IMR-90 (cell line): Measurements from ENCODE around the gene VDR. TPM values are rescaled to one million over a fixed set of nuclear protein-coding genes. Genes with fewer than 3 reads are reported as not detected.

Experiments
- ATAC-seq: fragments of 200-7000 bp; cut with Tn5 transposase; 2 replicates; pipeline ENCODE4 v1.9.1; 2020; ENCODE audit warnings: low read depth, mild to moderate bottlenecking, moderate library complexity
- BruUV-seq: library from RNA; stranded (reverse); fragments of 400-500 nt; replicated peaks from 2 replicates; lab custom pipeline; 2021; lab: Mats Ljungman, UMichigan
- CTCF ChIA-PET: fragments of 300-600 bp; formaldehyde crosslinking; extraction: SDS; loops from one replicate; lab custom pipeline; 2021; ENCODE audit warnings: antibody characterized with exemption; lab: Yijun Ruan, JAX
- POLR2A ChIA-PET: fragments of 300-600 bp; sonication (Branson Sonifier 250); formaldehyde crosslinking; loops from one replicate; lab custom pipeline; 2022; ENCODE audit warnings: antibody characterized with exemption; ENCODE audit not compliant: unreplicated experiment; lab: Charles Lee
- DNase-seq: peaks from one replicate; pipeline ENCODE4 v3.0.0; 2013
- H2AFZ ChIP-seq: replicated peaks from 2 replicates; pipeline ENCODE3; 2013; ENCODE audit warnings: low read length, mild to moderate bottlenecking; ENCODE audit not compliant: poor library complexity
- H2AK5ac ChIP-seq: 2 replicates; pipeline ENCODE4 v1.6.1; 2013; ENCODE audit warnings: low read depth, low read length, inconsistent platforms
- H2AK9ac ChIP-seq: replicated peaks from 2 replicates; pipeline ENCODE3; 2013; ENCODE audit warnings: mild to moderate bottlenecking, low read depth, low read length, moderate library complexity; ENCODE audit not compliant: poor library complexity
- H2BK120ac ChIP-seq: 2 replicates; pipeline ENCODE4 v1.6.1; 2013; ENCODE audit warnings: low read depth, low read length, inconsistent platforms
- H2BK15ac ChIP-seq: 3 replicates; pipeline ENCODE4 v1.6.1; 2013; ENCODE audit warnings: low read depth, low read length, inconsistent platforms
- H2BK20ac ChIP-seq: 2 replicates; pipeline ENCODE4 v1.6.1; 2013; ENCODE audit warnings: low read depth, mild to moderate bottlenecking, inconsistent platforms, low read length, moderate library complexity
- H2BK5ac ChIP-seq: 2 replicates; pipeline ENCODE4 v1.6.1; 2013; ENCODE audit warnings: mild to moderate bottlenecking, low read depth, low read length, inconsistent platforms; ENCODE audit not compliant: poor library complexity, severe bottlenecking
- H3K14ac ChIP-seq: replicated peaks from 2 replicates; pipeline ENCODE4 v1.6.1; 2013; ENCODE audit warnings: low read depth, low read length, inconsistent platforms
- H3K18ac ChIP-seq: 2 replicates; pipeline ENCODE4 v1.6.1; 2013; ENCODE audit warnings: low read depth, low read length, control low read depth
- H3K23ac ChIP-seq: 2 replicates; pipeline ENCODE4 v1.6.1; 2013; ENCODE audit warnings: low read depth, low read length, inconsistent platforms
- H3K27ac ChIP-seq: 2 replicates; pipeline ENCODE4 v1.5.1; 2013; ENCODE audit warnings: mild to moderate bottlenecking, control low read depth, low read length; ENCODE audit not compliant: insufficient read depth
- H3K27me3 ChIP-seq: 2 replicates; pipeline ENCODE4 v1.6.1; 2013; ENCODE audit warnings: low read length; ENCODE audit not compliant: control insufficient read depth, insufficient read depth
- H3K36me3 ChIP-seq: 2 replicates; pipeline ENCODE4 v1.6.1; 2013; ENCODE audit warnings: low read length, mixed read lengths; ENCODE audit not compliant: control insufficient read depth, insufficient read depth
- H3K4ac ChIP-seq: 2 replicates; pipeline ENCODE4 v1.6.1; 2013; ENCODE audit warnings: low read depth, low read length, inconsistent platforms
- H3K4me1 ChIP-seq: 2 replicates; pipeline ENCODE4 v1.6.1; 2013; ENCODE audit warnings: low read length, mixed read lengths; ENCODE audit not compliant: control insufficient read depth, insufficient read depth
- H3K4me2 ChIP-seq: 2 replicates; pipeline ENCODE4 v1.6.1; 2013; ENCODE audit warnings: low read depth, mild to moderate bottlenecking, control low read depth, low read length, moderate library complexity
- H3K4me3 ChIP-seq: 2 replicates; pipeline ENCODE4 v1.5.1; 2013; ENCODE audit warnings: low read depth, mild to moderate bottlenecking, control low read depth, low read length, moderate library complexity; ENCODE audit not compliant: insufficient read depth
- H3K56ac ChIP-seq: 2 replicates; pipeline ENCODE4 v1.6.1; 2013; ENCODE audit warnings: low read length, inconsistent platforms; ENCODE audit not compliant: insufficient read depth; ENCODE audit errors: extremely low read depth
- H3K79me1 ChIP-seq, 2 experiments: 2 replicates each; pipeline ENCODE4 v1.6.1; 2013; ENCODE audit warnings: low read length in 2 of 2, inconsistent platforms in 1 of 2, low read depth in 1 of 2
- H3K9ac ChIP-seq: 2 replicates; pipeline ENCODE4 v1.6.1; 2013; ENCODE audit warnings: low read depth, low read length, control low read depth
- H3K9me1 ChIP-seq: 2 replicates; pipeline ENCODE4 v1.6.1; 2013; ENCODE audit warnings: low read length, inconsistent platforms; ENCODE audit not compliant: insufficient read depth
- H3K9me3 ChIP-seq: 2 replicates; pipeline ENCODE4 v1.6.1; 2013; ENCODE audit warnings: low read length; ENCODE audit not compliant: control insufficient read depth, insufficient read depth
- H4K20me1 ChIP-seq: 2 replicates; pipeline ENCODE4 v1.6.1; 2013; ENCODE audit warnings: low read length, inconsistent platforms; ENCODE audit not compliant: insufficient read depth
- H4K5ac ChIP-seq: 2 replicates; pipeline ENCODE4 v1.6.1; 2013; ENCODE audit warnings: mild to moderate bottlenecking, low read depth, low read length, control low read depth
- H4K8ac ChIP-seq, 2 experiments: 2 replicates each; pipeline ENCODE4 v1.6.1; 2013; ENCODE audit warnings: low read depth in 2 of 2, low read length in 2 of 2, control low read depth in 1 of 2, inconsistent platforms in 1 of 2
- H4K91ac ChIP-seq: 2 replicates; pipeline ENCODE4 v1.6.1; 2013; ENCODE audit warnings: low read depth, low read length, inconsistent platforms; ENCODE audit not compliant: insufficient read depth
- MAZ ChIP-seq: IDR thresholded peaks from 2 replicates; pipeline ENCODE4 v1.6.1; 2012; ENCODE audit warnings: low read depth, mild to moderate bottlenecking, low read length, improper control_type of control experiment, moderate library complexity, borderline replicate concordance
- RAD21 ChIP-seq: IDR thresholded peaks from 2 replicates; pipeline ENCODE4 v1.6.1; 2012; ENCODE audit warnings: low read length, improper control_type of control experiment
- RFX5 ChIP-seq: IDR thresholded peaks from 2 replicates; pipeline ENCODE4 v1.8.0; 2012; ENCODE audit warnings: low read depth, mild to moderate bottlenecking, low read length, moderate library complexity
- WGBS, 2 experiments: methylation state at CpG; one replicate each; pipeline versions ENCODE4 v1.1.5 to v1.1.7; 2013; ENCODE audit warnings: missing lambda C conversion rate in 2 of 2; ENCODE audit not compliant: insufficient read length in 1 of 2; ENCODE audit errors: extremely low coverage in 2 of 2; 5-methylcytosine and 5-hydroxymethylcytosine counted together
- dilution Hi-C: fragments of 300-500 bp; cut with HindIII; formaldehyde crosslinking; loops from one replicate; pipeline ENCODE4 v1.14.3; 2018; ENCODE audit warnings: low sequenced_read_pairs; ENCODE audit not compliant: unreplicated experiment
- in situ Hi-C: fragments of 300-500 bp; cut with MboI; formaldehyde crosslinking; loops from 3 replicates; pipeline ENCODE4 v1.14.3; 2019; ENCODE audit warnings: low sequenced_read_pairs, inconsistent platforms, mixed read lengths
- intact Hi-C: fragments of 100-400 bp; cut with micrococcal nuclease; formaldehyde crosslinking; loops from 2 replicates; pipeline ENCODE4 v1.10.0; 2022
- polyA plus RNA-seq, 3 experiments: library from polyadenylated mRNA; depleted of rRNA; stranded (reverse); fragments of >200 nt; gene quantifications; 2 replicates each; pipeline ENCODE4 v1.2.3, GENCODE V29; 2012; ENCODE audit warnings: low replicate concordance in 1 of 3
- total RNA-seq: library from RNA; depleted of rRNA; stranded (reverse); fragments of >200 nt; gene quantifications from 2 replicates; pipeline ENCODE4 v1.2.3, GENCODE V29; 2012

Gene VDR
- total and polyA plus RNA-seq, 2 of the 4 experiments (the other 2 are of a cell fraction): 5.4 to 8.5 TPM

DNA sequence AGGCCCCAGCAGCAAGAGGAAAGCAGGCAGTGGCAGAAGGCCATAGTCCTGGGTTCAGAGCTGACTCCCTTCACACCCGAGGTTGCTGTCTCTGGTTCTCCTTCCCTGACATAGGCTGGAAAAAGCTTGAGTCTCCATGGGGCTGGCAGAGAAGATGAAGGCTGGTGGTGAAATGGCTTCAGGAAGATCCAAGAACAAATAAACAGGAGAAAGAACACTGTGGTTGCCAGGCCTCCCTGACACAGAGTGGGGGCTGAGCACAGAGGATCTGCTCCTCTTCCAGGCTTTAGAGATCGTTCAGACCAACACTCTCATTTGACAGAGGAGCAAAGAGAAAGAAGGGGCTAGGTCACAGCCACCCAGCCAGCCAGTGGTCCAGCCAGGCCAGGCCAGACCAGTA lies 99.4 kb downstream of the VDR start:
- peaks cover 18% of the 10 kb centered on the region for H3K36me3 ChIP-seq
- peaks cover 42% of the 10 kb centered on the region for H3K9me1 ChIP-seq
- H3K4me2 ChIP-seq: peak overlapping the region; percentile 28; the same call in 1 of the 2 replicates
- peak overlapping the region; percentile 19 for H3K23ac ChIP-seq
- H3K18ac ChIP-seq: no peak overlapping the region
- in situ Hi-C loops (no loop called here), dilution Hi-C loops (no loop called here), intact Hi-C loops (no loop called here)
- H2BK20ac ChIP-seq: no peak overlapping the region
- H2BK15ac ChIP-seq: no peak overlapping the region
- H3K4me1 ChIP-seq: peaks cover 57% of the 10 kb centered on the region
- H2BK5ac ChIP-seq: peak overlapping the region; percentile 3
- peaks cover 99% of the 10 kb centered on the region for H4K20me1 ChIP-seq
- H3K27me3 ChIP-seq: no peaks in the 10 kb centered on the region
- DNase-seq: peak; percentile 51
- H3K4me3 ChIP-seq: no peak overlapping the region
- BruUV-seq: no TSS peak
- no peak for TF ChIP-seq RFX5
- no peak for TF ChIP-seq RAD21
- TF ChIP-seq MAZ: peak; percentile 62; the same call in 1 of the 2 replicates
- no peaks in the 10 kb centered on the region for H3K9me3 ChIP-seq
- peak; percentile 62 for ATAC-seq
- peak overlapping the region; percentile 21 for H2AK9ac ChIP-seq
- no peak overlapping the region for H3K9ac ChIP-seq
- peak overlapping the region; percentile 53; the same call in 1 of the 2 replicates for H2AK5ac ChIP-seq
- peak overlapping the region; percentile 39; the same call in 1 of the 2 replicates for H3K27ac ChIP-seq
- 0 out of 2 replicates have a peak overlapping the region, but pooled peaks have one; percentile 8 for H3K4ac ChIP-seq
- H3K79me1 ChIP-seq: peaks cover 13 to 91% of the 10 kb centered on the region in 2 experiments; a peak in 3 of 4 replicates
- no peak overlapping the region for H3K56ac ChIP-seq
- H2BK120ac ChIP-seq: no peak overlapping the region
- H4K5ac ChIP-seq: no peak overlapping the region
- whole genome bisulfite sequencing, 2 experiments: no CpG with 5 or more reads among the region's 2 CpGs
- H3K14ac ChIP-seq: peak overlapping the region; percentile 61
- H4K8ac ChIP-seq: peak overlapping the region in 1 of 2 experiments; percentile 1; a peak in 1 of 4 replicates
- no peak overlapping the region for H4K91ac ChIP-seq
- POLR2A ChIA-PET: no interaction called here
- CTCF ChIA-PET: no interaction called here
- H2AFZ ChIP-seq: no peak overlapping the region
